ENCODE data around the gene PEX11G.

GRCh38 chr19:7492558-7492957 lies 3.7 kb upstream of the PEX11G start:
- TF ChIP-seq POLR2A (IDR thresholded peaks at IDR 0.05) (no peak), CTCF (IDR thresholded peaks at IDR 0.05) (no peak), POLR2AphosphoS5 (IDR thresholded peaks at IDR 0.05) (no peak)
